Measurements from ENCODE around the gene OR5M11. TPM values are rescaled to one million over a fixed set of nuclear protein-coding genes. Genes with fewer than 3 reads are reported as not detected.

The OR5M11 gene
- polyA plus RNA-seq, 1 donor (not counting 4 experiments of a cell fraction or from before 2014, with no cell fraction given), result not detected

- FAIRE-seq (no peak), DNase-seq (ENCODE audit: low read depth, low spot score) (no peak)
- Histone ChIP-seq H3K9me3 (ENCODE audit: control insufficient read depth, low read depth, low read length) (no peaks in the 10 kb centered on the region), H4K20me1 (ENCODE audit: control insufficient read depth, extremely low read depth, insufficient read depth, low read length) (no peaks in the 10 kb centered on the region), H3K4me1 (ENCODE audit: control insufficient read depth, extremely low read depth, insufficient read depth, low read length) (no peaks in the 10 kb centered on the region), H3K9ac (ENCODE audit: control insufficient read depth, extremely low read depth, insufficient read depth, low read length) (no peak overlapping the region), H3K27me3 (ENCODE audit: control insufficient read depth, extremely low read depth, insufficient read depth, low read length) (no peaks in the 10 kb centered on the region), H2AFZ (ENCODE audit: control insufficient read depth, low read length) (no peak overlapping the region), H3K4me2 (ENCODE audit: control insufficient read depth, extremely low read depth, insufficient read depth, low read depth, low read length) (no peak overlapping the region), H3K79me2 (ENCODE audit: control insufficient read depth, insufficient read depth, low read length) (no peaks in the 10 kb centered on the region), H3K9me1 (ENCODE audit: control insufficient read depth, extremely low read depth, insufficient read depth, low read length) (no peaks in the 10 kb centered on the region), H3K4me3 (ENCODE audit: control insufficient read depth in 2 of 3, extremely low read depth in 1 of 3, insufficient read depth in 2 of 3, low read depth in 1 of 3, low read length in 3 of 3) (no peak overlapping the region), H3K27ac (ENCODE audit: control insufficient read depth, insufficient read depth, low read length) (no peak overlapping the region), H3K36me3 (ENCODE audit: control insufficient read depth in 2 of 2, extremely low read depth in 1 of 2, insufficient read depth in 2 of 2, low read length in 2 of 2) (no peaks in the 10 kb centered on the region)
- dilution Hi-C loops (cut with MboI; ENCODE audit: extremely low pct_ligation_motif_present, low sequenced_read_pairs), result no loop called here
- TF ChIP-seq CTCF (optimal IDR thresholded peaks at IDR 0.05 in 1 of 3, IDR thresholded peaks at IDR 0.05 in 1 of 3, conservative IDR thresholded peaks at IDR 0.05 in 1 of 3; ENCODE audit: extremely low read depth in 1 of 3, insufficient read depth in 2 of 3, low read length in 3 of 3), result no peak
- no peak for TF ChIP-seq EZH2 (IDR thresholded peaks at IDR 0.05; ENCODE audit: low read length)
These were observed 2.5 kb upstream of the OR5M11 start for GRCh38 chr11:56545531-56545930.

GRCh38 chr11:56543739-56544138, 682 bp upstream of the OR5M11 start:
- Histone ChIP-seq H3K79me2 (ENCODE audit: control insufficient read depth, insufficient read depth, low read length) (no peaks in the 10 kb centered on the region), H3K27ac (ENCODE audit: control insufficient read depth, insufficient read depth, low read length) (no peak overlapping the region), H3K36me3 (ENCODE audit: control insufficient read depth in 2 of 2, extremely low read depth in 1 of 2, insufficient read depth in 2 of 2, low read length in 2 of 2) (no peaks in the 10 kb centered on the region), H3K9me3 (ENCODE audit: control insufficient read depth, low read depth, low read length) (no peaks in the 10 kb centered on the region), H3K4me1 (ENCODE audit: control insufficient read depth, extremely low read depth, insufficient read depth, low read length) (no peaks in the 10 kb centered on the region), H3K9ac (ENCODE audit: control insufficient read depth, extremely low read depth, insufficient read depth, low read length) (no peak overlapping the region), H3K4me2 (ENCODE audit: control insufficient read depth, extremely low read depth, insufficient read depth, low read depth, low read length) (no peak overlapping the region), H3K4me3 (ENCODE audit: control insufficient read depth in 2 of 3, extremely low read depth in 1 of 3, insufficient read depth in 2 of 3, low read depth in 1 of 3, low read length in 3 of 3) (no peak overlapping the region), H2AFZ (ENCODE audit: control insufficient read depth, low read length) (no peak overlapping the region), H4K20me1 (ENCODE audit: control insufficient read depth, extremely low read depth, insufficient read depth, low read length) (no peaks in the 10 kb centered on the region), H3K9me1 (ENCODE audit: control insufficient read depth, extremely low read depth, insufficient read depth, low read length) (no peaks in the 10 kb centered on the region), H3K27me3 (ENCODE audit: control insufficient read depth, extremely low read depth, insufficient read depth, low read length) (no peaks in the 10 kb centered on the region)
- dilution Hi-C loops (cut with MboI; ENCODE audit: extremely low pct_ligation_motif_present, low sequenced_read_pairs), result no loop called here
- TF ChIP-seq CTCF (optimal IDR thresholded peaks at IDR 0.05 in 1 of 3, IDR thresholded peaks at IDR 0.05 in 1 of 3, conservative IDR thresholded peaks at IDR 0.05 in 1 of 3; ENCODE audit: extremely low read depth in 1 of 3, insufficient read depth in 2 of 3, low read length in 3 of 3), result no peak
- no peak for TF ChIP-seq EZH2 (IDR thresholded peaks at IDR 0.05; ENCODE audit: low read length)
- FAIRE-seq (no peak), DNase-seq (ENCODE audit: low read depth, low spot score) (no peak)
